ENCODE measurements around the gene UGP2.

The UGP2 gene

DNA sequence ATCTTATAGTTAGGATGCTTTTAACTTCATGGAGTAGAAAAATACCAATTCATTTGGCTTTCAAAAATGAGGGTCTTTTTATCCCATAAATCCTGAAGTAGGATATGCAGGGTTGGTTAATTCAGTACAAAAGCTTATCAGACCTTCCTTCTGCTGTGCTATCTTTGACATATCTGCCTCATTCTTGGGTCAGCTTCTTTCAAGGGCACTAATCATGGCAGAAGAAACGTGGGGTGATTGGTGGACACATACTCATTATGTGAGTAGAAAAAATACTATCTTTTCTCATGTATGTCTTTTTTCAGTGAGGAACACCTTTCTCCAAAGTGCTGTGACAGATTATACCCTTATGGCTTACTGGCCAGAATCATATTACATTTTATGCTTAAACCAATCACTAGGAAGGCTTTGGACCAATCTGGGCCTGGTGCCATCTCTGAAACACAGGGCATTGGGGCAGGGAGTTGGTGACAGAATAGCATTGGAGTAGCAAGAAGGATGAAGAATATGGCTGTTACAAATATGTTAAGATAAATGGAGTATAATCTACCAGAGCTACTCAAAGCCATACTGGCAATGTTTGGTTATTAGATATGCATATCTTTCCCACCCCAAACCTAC is 10.1 kb downstream of the UGP2 start:
- TF ChIP-seq TCF12 (IDR thresholded peaks at IDR 0.05; ENCODE audit: low read depth) (no peak), YY1 (IDR thresholded peaks at IDR 0.05; ENCODE audit: low read depth) (no peak), NFIC (IDR thresholded peaks at IDR 0.05) (no peak), FOXM1 (IDR thresholded peaks at IDR 0.05; ENCODE audit: borderline replicate concordance, low read depth) (no peak), TAF1 (IDR thresholded peaks at IDR 0.05; ENCODE audit: low read depth) (no peak), EP300 (IDR thresholded peaks at IDR 0.05; ENCODE audit: borderline replicate concordance) (no peak), RAD21 (IDR thresholded peaks at IDR 0.05; ENCODE audit: low read depth) (no peak), EGR1 (IDR thresholded peaks at IDR 0.05) (no peak), CREB1 (IDR thresholded peaks at IDR 0.05; ENCODE audit: low read depth) (no peak), CEBPB (IDR thresholded peaks at IDR 0.05) (no peak), ZBTB7A (IDR thresholded peaks at IDR 0.05; ENCODE audit: low read depth) (no peak)
- TF ChIP-seq, protein P1, sequence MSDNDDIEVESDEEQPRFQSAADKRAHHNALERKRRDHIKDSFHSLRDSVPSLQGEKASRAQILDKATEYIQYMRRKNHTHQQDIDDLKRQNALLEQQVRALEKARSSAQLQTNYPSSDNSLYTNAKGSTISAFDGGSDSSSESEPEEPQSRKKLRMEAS (IDR thresholded peaks at IDR 0.05) = no peak
- TF ChIP-seq, protein P2, sequence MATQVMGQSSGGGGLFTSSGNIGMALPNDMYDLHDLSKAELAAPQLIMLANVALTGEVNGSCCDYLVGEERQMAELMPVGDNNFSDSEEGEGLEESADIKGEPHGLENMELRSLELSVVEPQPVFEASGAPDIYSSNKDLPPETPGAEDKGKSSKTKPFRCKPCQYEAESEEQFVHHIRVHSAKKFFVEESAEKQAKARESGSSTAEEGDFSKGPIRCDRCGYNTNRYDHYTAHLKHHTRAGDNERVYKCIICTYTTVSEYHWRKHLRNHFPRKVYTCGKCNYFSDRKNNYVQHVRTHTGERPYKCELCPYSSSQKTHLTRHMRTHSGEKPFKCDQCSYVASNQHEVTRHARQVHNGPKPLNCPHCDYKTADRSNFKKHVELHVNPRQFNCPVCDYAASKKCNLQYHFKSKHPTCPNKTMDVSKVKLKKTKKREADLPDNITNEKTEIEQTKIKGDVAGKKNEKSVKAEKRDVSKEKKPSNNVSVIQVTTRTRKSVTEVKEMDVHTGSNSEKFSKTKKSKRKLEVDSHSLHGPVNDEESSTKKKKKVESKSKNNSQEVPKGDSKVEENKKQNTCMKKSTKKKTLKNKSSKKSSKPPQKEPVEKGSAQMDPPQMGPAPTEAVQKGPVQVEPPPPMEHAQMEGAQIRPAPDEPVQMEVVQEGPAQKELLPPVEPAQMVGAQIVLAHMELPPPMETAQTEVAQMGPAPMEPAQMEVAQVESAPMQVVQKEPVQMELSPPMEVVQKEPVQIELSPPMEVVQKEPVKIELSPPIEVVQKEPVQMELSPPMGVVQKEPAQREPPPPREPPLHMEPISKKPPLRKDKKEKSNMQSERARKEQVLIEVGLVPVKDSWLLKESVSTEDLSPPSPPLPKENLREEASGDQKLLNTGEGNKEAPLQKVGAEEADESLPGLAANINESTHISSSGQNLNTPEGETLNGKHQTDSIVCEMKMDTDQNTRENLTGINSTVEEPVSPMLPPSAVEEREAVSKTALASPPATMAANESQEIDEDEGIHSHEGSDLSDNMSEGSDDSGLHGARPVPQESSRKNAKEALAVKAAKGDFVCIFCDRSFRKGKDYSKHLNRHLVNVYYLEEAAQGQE (IDR thresholded peaks at IDR 0.05; ENCODE audit: low read depth) = no peak
- TF ChIP-seq, protein P3, sequence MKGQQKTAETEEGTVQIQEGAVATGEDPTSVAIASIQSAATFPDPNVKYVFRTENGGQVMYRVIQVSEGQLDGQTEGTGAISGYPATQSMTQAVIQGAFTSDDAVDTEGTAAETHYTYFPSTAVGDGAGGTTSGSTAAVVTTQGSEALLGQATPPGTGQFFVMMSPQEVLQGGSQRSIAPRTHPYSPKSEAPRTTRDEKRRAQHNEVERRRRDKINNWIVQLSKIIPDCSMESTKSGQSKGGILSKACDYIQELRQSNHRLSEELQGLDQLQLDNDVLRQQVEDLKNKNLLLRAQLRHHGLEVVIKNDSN (IDR thresholded peaks at IDR 0.05) = no peak

DNA sequence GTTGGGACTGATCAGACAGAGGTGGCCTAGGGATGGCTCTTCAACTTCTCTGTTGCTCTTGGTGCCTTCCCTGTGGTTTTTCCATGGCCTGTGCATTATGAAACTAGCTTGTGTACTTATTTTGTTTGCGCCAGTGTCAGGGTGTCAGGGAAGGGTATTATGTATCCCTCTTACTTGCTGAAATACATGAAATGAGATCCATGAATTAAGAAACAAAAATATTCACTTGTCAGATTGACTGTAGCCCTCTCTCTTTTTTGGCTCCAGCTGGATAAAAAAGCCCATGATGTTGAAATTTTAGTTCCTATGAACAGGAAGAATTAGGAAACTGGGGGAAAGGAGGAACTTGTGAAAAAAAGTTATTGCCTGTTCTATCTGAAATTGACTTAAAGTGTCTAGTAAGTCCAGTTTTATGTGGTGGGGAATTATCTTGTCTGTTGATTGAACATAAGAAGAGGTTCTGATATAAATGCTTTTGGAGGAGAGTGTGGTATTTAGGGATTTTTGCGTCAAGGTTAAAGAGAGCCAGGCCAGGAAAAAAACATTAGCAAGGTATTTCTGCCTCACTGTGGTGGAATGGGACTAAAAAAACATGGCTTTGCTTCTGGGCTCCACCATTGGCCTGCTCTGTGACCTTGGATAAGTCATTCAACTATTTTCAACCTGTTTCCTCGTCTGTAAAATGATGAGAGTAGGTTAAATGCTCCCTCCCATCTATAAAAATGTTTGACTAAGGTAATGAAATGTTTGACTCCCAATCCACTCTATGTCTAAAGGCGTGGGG is 12.0 kb downstream of the UGP2 start:
- no peak for TF ChIP-seq EP300 (IDR thresholded peaks at IDR 0.05; ENCODE audit: borderline replicate concordance)

DNA sequence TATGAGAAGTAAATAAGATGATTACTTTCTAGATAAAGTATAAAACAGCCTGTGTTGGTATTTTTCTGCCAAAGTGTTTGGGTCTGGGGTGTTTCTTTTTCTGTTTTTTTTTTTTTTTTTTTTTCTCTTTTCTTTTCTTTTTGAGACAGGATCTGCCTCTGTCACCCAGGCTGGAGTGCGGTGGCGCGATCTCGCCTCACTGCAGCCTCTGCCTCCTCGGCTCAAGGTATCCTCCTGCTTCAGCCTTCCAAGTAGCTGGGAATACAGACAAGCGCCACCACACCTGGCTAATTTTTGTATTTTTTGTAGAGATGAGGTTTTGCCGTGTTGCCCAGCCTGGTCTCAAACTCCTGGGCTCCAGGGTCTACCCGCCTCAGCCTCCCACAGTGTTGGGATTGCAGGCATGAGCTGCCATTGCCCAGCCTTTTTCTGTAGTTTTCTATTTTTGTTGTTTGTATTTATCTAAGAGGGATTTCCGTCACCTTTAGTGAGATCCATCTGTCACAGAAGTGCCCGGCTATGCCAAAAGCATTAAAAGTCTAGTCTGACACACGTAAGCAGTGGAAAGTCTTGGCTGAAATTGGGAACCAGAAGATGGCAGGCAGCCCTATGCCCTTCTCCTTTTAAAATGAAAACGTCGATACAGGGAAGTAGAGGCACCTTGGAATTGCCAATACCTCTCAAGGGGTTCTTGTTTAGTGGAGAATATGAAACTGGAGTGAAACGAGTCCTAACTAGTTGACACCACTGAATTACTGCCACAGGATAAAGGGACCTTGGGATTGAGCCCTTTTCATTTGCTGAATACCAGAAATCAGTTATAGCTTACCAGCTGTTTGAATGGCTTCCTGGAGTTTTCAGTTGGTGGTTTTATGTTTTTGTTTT is 14.0 kb downstream of the UGP2 start:
- no peak for TF ChIP-seq NFIC (IDR thresholded peaks at IDR 0.05)
- TF ChIP-seq, protein P1 (IDR thresholded peaks at IDR 0.05) = no peak
- TF ChIP-seq ZBTB7A (IDR thresholded peaks at IDR 0.05; ENCODE audit: low read depth) = no peak
- no peak for TF ChIP-seq FOXM1 (IDR thresholded peaks at IDR 0.05; ENCODE audit: borderline replicate concordance, low read depth)
- TF ChIP-seq TEAD4 (IDR thresholded peaks at IDR 0.05) = no peak
- no peak for TF ChIP-seq RAD21 (IDR thresholded peaks at IDR 0.05; ENCODE audit: low read depth)

DNA sequence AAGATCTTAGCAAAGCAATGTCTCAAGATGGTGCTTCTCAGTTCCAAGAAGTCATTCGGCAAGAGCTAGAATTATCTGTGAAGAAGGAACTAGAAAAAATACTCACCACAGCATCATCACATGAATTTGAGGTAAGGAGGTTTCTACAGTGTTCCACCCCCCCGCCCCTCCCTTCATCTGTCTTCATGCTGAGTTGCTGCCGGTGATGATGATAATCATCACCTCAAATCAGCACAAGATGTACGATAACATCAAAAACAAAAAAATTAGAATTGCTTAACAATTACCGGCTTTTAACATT is 14.6 kb downstream of the UGP2 start:
- TF ChIP-seq ZBTB7A (IDR thresholded peaks at IDR 0.05; ENCODE audit: low read depth) (no peak), YY1 (IDR thresholded peaks at IDR 0.05; ENCODE audit: low read depth) (no peak), CEBPB (IDR thresholded peaks at IDR 0.05) (no peak), EP300 (IDR thresholded peaks at IDR 0.05; ENCODE audit: borderline replicate concordance) (no peak), TCF12 (IDR thresholded peaks at IDR 0.05; ENCODE audit: low read depth) (no peak), TAF1 (IDR thresholded peaks at IDR 0.05; ENCODE audit: low read depth) (no peak), RAD21 (IDR thresholded peaks at IDR 0.05; ENCODE audit: low read depth) (no peak), NFIC (IDR thresholded peaks at IDR 0.05) (no peak), CREB1 (IDR thresholded peaks at IDR 0.05; ENCODE audit: low read depth) (no peak), EGR1 (IDR thresholded peaks at IDR 0.05) (no peak), TEAD4 (IDR thresholded peaks at IDR 0.05) (no peak), FOXM1 (IDR thresholded peaks at IDR 0.05; ENCODE audit: borderline replicate concordance, low read depth) (no peak)
- TF ChIP-seq, protein P2 (IDR thresholded peaks at IDR 0.05; ENCODE audit: low read depth) = no peak
- TF ChIP-seq, protein P1 (IDR thresholded peaks at IDR 0.05) = no peak
- TF ChIP-seq, protein P3 (IDR thresholded peaks at IDR 0.05) = no peak

DNA sequence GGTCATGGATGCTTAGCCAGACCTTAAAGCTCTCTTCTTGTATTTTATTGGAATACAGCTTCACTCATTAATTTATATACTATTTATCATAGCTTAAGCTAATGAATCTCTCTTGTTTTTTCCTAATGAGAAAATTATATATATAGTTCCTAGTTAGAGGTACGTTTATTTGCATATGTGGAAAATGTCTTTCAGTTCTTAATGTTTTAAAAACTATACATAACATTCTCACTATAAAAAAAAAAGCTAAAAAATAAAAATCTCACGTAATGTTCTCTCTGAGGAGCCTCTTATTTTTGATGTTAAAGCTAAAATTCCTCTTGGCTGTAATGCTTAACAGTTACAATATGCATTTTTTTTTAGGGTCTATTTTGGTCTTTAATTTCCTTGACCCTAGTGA is 16.6 kb downstream of the UGP2 start:
- no peak for TF ChIP-seq TCF12 (IDR thresholded peaks at IDR 0.05; ENCODE audit: low read depth)
- TF ChIP-seq, protein P1 (IDR thresholded peaks at IDR 0.05) = no peak
- no peak for TF ChIP-seq YY1 (IDR thresholded peaks at IDR 0.05; ENCODE audit: low read depth)
- TF ChIP-seq, protein P3 (IDR thresholded peaks at IDR 0.05) = no peak
- no peak for TF ChIP-seq FOXM1 (IDR thresholded peaks at IDR 0.05; ENCODE audit: borderline replicate concordance, low read depth)
- TF ChIP-seq EGR1 (IDR thresholded peaks at IDR 0.05) = no peak
- TF ChIP-seq TAF1 (IDR thresholded peaks at IDR 0.05; ENCODE audit: low read depth) = no peak
- TF ChIP-seq NFIC (IDR thresholded peaks at IDR 0.05) = no peak
- no peak for TF ChIP-seq EP300 (IDR thresholded peaks at IDR 0.05; ENCODE audit: borderline replicate concordance)
- no peak for TF ChIP-seq CREB1 (IDR thresholded peaks at IDR 0.05; ENCODE audit: low read depth)
- no peak for TF ChIP-seq RAD21 (IDR thresholded peaks at IDR 0.05; ENCODE audit: low read depth)
- no peak for TF ChIP-seq TEAD4 (IDR thresholded peaks at IDR 0.05)
- TF ChIP-seq, protein P2 (IDR thresholded peaks at IDR 0.05; ENCODE audit: low read depth) = no peak
- TF ChIP-seq CEBPB (IDR thresholded peaks at IDR 0.05) = no peak
- no peak for TF ChIP-seq ZBTB7A (IDR thresholded peaks at IDR 0.05; ENCODE audit: low read depth)

Data from Ishikawa (cell line).